Fibroblast of mammary gland (primary cell): ENCODE results near the gene PTN.
A peak's percentile ranks its signal among the peaks of the same experiment; 100 is the strongest.

Source experiments
- DNase-seq: peaks from one replicate; pipeline ENCODE4 v3.0.0-alpha.2; 2010; ENCODE audit warnings: low read depth
- H3K4me3 ChIP-seq: 2 replicates; pipeline ENCODE4 v1.5.1; 2011; ENCODE audit warnings: low read depth, mild to moderate bottlenecking, low read length, moderate library complexity; ENCODE audit not compliant: control insufficient read depth
- TF ChIP-seq, protein P1 (sequence below): conservative IDR thresholded peaks from 2 replicates; pipeline ENCODE4 v1.5.1; 2011; ENCODE audit warnings: low read depth, low read length, inconsistent platforms; ENCODE audit not compliant: control insufficient read depth, insufficient read depth

Gene PTN

DNA sequence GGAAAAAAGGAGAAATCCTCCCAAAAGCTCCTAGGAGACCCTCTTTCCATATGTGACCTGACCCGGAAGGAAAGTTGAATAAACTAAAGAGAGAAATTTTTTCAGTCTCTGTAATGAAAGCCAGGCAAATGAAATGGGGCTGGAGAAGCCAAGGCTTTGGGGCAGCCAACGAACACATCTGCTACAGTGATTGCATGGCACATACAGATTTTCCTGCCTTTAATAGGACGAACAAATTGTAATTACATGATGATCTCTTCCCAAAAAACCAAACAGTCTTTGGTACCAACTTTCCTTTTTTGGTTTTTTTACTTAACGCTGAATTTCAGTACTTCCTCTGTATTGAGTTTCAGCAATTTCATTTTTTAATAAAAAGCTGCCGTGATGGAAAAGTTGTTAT, 23.5 kb upstream of the PTN start:
- TF ChIP-seq, protein P1, sequence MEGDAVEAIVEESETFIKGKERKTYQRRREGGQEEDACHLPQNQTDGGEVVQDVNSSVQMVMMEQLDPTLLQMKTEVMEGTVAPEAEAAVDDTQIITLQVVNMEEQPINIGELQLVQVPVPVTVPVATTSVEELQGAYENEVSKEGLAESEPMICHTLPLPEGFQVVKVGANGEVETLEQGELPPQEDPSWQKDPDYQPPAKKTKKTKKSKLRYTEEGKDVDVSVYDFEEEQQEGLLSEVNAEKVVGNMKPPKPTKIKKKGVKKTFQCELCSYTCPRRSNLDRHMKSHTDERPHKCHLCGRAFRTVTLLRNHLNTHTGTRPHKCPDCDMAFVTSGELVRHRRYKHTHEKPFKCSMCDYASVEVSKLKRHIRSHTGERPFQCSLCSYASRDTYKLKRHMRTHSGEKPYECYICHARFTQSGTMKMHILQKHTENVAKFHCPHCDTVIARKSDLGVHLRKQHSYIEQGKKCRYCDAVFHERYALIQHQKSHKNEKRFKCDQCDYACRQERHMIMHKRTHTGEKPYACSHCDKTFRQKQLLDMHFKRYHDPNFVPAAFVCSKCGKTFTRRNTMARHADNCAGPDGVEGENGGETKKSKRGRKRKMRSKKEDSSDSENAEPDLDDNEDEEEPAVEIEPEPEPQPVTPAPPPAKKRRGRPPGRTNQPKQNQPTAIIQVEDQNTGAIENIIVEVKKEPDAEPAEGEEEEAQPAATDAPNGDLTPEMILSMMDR = no peak
- H3K4me3 ChIP-seq = no peak overlapping the region
- no peak for DNase-seq

DNA sequence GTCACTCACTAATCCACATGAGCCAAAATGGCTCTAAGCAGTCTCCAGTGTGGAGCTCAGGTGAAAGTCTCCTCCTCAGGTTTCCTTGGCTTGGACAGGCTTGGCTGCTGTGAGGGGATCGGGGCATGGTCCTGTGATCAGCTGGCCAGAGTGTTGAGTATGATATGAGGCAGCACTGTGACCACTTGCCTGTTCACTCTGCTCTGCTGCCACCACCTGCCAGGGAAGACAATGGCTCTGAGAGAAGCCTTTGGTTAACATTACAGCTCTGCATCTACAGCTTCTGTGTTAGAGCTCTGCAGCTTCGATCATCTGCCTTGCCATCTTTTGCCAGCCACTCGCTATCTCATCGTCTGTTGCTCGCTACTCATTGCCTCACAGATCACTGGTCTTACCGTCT, 20.1 kb upstream of the PTN start:
- DNase-seq = no peak
- no peak overlapping the region for H3K4me3 ChIP-seq
- TF ChIP-seq, protein P1 = no peak

DNA sequence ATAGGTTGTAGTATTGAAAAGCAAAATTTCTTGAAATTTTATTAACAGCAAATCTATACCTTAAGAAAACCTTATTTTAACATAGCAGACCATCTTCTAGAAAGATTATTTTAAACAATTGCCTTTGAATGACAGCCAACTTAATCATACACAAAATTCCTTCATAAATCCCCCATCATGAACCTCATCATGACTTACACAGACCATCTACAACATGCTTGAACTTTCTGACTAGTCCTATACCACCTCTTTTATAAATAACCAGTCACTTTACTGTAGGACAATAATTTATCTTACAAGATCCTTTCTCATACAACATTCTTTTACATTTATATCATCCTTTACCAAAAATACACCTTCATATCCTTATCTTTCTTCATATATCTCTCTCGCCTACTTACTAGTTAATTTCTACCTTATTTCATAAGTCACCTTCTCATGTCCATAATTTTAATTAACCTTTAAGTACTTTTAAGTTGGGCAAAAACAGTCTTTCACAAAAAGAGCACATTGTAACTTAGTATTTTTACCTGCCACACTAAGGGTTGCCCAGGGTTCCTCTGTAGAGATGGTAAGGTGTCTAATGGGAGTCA, 16.6 kb upstream of the PTN start:
- H3K4me3 ChIP-seq = no peak overlapping the region
- DNase-seq = peak; percentile 4
- TF ChIP-seq, protein P1 = no peak

DNA sequence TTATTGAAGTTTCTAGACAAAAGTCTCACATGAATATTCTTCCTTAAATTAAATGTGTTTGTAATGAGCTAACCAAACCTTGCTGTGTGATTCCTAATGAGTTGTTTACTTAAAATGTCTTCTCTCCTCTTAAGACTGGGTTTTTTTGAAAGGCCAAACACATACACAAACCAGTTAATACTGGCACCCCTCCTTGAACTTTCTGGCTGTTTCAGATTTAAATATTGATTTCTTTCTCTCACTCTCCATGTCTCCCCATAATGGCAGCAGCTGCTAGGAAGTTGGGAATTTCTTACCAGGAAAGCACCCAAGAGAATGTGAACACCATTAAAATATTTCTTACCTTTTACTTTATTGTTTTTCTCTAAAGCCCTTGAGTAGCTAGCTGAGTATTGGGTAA, 11.4 kb upstream of the PTN start:
- TF ChIP-seq, protein P1 = no peak
- DNase-seq = no peak

DNA sequence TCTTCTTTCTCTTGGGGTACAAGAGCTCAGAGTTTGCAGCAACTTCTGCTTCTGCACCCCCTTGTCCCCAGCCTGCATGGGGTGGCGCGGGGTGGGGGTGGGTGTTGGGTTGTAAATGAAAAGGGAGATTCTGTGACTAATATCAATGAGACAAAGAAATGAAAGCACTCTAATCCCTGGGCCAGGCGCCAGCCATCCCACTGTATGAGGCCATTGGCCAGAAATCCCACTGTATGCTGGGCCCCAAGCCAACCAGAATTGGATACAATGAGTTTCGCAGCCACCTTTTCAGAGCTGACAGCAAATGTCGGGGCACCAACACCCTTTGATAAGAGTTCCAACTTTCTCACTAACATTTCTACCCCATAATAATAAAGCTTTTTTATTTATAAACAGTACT, 10.9 kb upstream of the PTN start:
- peak; percentile 54 for DNase-seq
- TF ChIP-seq, protein P1 = no peak
- no peak overlapping the region for H3K4me3 ChIP-seq

More for the DNA sequence above, 11.4 kb upstream of the PTN start:
- H3K4me3 ChIP-seq = no peak overlapping the region

DNA sequence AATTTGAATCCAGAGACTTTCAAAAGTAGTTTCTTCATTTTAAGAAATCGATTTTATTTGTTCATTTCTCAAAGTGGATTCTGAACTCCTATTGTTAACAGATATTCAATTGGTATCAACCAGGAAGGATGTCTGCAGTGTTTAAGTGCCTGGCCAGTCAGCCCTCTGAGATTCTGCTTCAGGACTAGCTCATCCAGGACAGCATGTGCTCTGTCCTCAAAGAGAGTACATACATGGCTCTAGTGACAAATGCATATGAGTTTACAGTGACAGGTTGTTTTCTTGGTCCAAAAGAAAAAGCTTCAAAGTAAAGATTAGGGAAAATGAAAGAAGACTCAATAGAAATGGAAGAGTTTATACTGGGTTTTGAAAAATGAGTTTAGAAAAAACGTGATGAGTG, 8.4 kb upstream of the PTN start:
- DNase-seq = no peak
- TF ChIP-seq, protein P1 = no peak
- H3K4me3 ChIP-seq = no peak overlapping the region
